GM18507 (cell line): ENCODE data around the gene GANC.

Experiments
- DNase-seq: peaks from one replicate; pipeline ENCODE4 v3.0.0; 2011; ENCODE audit warnings: low read depth; ENCODE audit not compliant: insufficient read length; ENCODE audit errors: extremely low spot score
- FAIRE-seq: peaks from 2 replicates; lab custom pipeline; 2011; peaks lifted over from hg19 to GRCh38; lab: Jason Lieb, UNC

Gene GANC

GRCh38 chr15:42368096-42368495 is 95.1 kb downstream of the GANC start:
- FAIRE-seq (no peak), DNase-seq (no peak)

GRCh38 chr15:42371096-42371495 is 98.1 kb downstream of the GANC start:
- no peak for DNase-seq
- FAIRE-seq, result no peak

GRCh38 chr15:42373274-42373673 is 100.3 kb downstream of the GANC start:
- FAIRE-seq (no peak), DNase-seq (no peak)

GRCh38 chr15:42373936-42374335 is 100.9 kb downstream of the GANC start:
- DNase-seq (no peak), FAIRE-seq (no peak)

- no peak for FAIRE-seq
- no peak for DNase-seq
Observed at GRCh38 chr15:42374810-42375209, 101.8 kb downstream of the GANC start.

- FAIRE-seq, result no peak
- DNase-seq, result no peak
Observed at GRCh38 chr15:42375252-42375651, 102.3 kb downstream of the GANC start.

GRCh38 chr15:42375941-42376340 is 102.9 kb downstream of the GANC start:
- DNase-seq (no peak), FAIRE-seq (no peak)

- FAIRE-seq, result no peak
- DNase-seq, result no peak
Observed at GRCh38 chr15:42378011-42378410, 105.0 kb downstream of the GANC start.

GRCh38 chr15:42384597-42384996 is 111.6 kb downstream of the GANC start:
- no peak for DNase-seq
- no peak for FAIRE-seq

GRCh38 chr15:42385206-42385979 is 112.4 kb downstream of the GANC start:
- FAIRE-seq (peak; percentile 75), DNase-seq (no peak)

- no peak for FAIRE-seq
- no peak for DNase-seq
Observed at GRCh38 chr15:42385980-42386700, 113.1 kb downstream of the GANC start.

- FAIRE-seq (no peak), DNase-seq (no peak)
Observed at GRCh38 chr15:42387603-42388002, 114.6 kb downstream of the GANC start.

- FAIRE-seq (no peak), DNase-seq (no peak)
Observed at GRCh38 chr15:42392309-42393024, 119.5 kb downstream of the GANC start.

GRCh38 chr15:42394106-42394505 is 121.1 kb downstream of the GANC start:
- FAIRE-seq (no peak), DNase-seq (no peak)

- no peak for DNase-seq
- no peak for FAIRE-seq
Observed at GRCh38 chr15:42395838-42396237, 122.8 kb downstream of the GANC start.

- DNase-seq (peak; percentile 23), FAIRE-seq (peak; percentile 59)
Observed at GRCh38 chr15:42401544-42402454, 128.8 kb downstream of the GANC start.

- no peak for DNase-seq
- no peak for FAIRE-seq
Observed at GRCh38 chr15:42402455-42403205, 129.6 kb downstream of the GANC start.

GRCh38 chr15:42403389-42403788 is 130.4 kb downstream of the GANC start:
- DNase-seq, result no peak
- FAIRE-seq, result no peak
